WTC11 (cell line): Measurements from ENCODE around the gene FASTKD3. TPM values are rescaled to one million over a fixed set of nuclear protein-coding genes. Genes with fewer than 3 reads are reported as not detected.

Source experiments
- ATAC-seq: fragments of 200-7000 bp; cut with Tn5 transposase; 2 replicates; pipeline ENCODE4 v1.10.0; 2021; ENCODE audit warnings: mild to moderate bottlenecking, moderate library complexity
- CTCF ChIA-PET: fragments of 300-600 bp; sonication (Branson Sonifier 250); formaldehyde crosslinking; loops from one replicate; lab custom pipeline; 2021; ENCODE audit warnings: antibody characterized with exemption; lab: Charles Lee
- POLR2A ChIA-PET: fragments of 350-600 bp; sonication (Branson Sonifier 250); formaldehyde crosslinking; loops from one replicate; lab custom pipeline; 2021; ENCODE audit warnings: antibody characterized with exemption; lab: Charles Lee
- DNase-seq: peaks from one replicate; pipeline ENCODE4 v3.0.0; 2021; ENCODE audit warnings: low spot score
- H3K27ac Mint-ChIP-seq: 2 replicates; pipeline ENCODE4 v1.8.0; 2021; ENCODE audit warnings: mixed read lengths
- H3K27me3 Mint-ChIP-seq: 2 replicates; pipeline ENCODE4 v1.8.0; 2021; ENCODE audit warnings: low read depth, mild to moderate bottlenecking, moderate library complexity, mixed read lengths
- H3K36me3 Mint-ChIP-seq: 2 replicates; pipeline ENCODE4 v1.8.0; 2021; ENCODE audit warnings: mixed read lengths
- H3K4me1 Mint-ChIP-seq: 2 replicates; pipeline ENCODE4 v1.8.0; 2022; ENCODE audit warnings: mixed read lengths
- H3K4me3 Mint-ChIP-seq: 2 replicates; pipeline ENCODE4 v1.8.0; 2021; ENCODE audit warnings: mild to moderate bottlenecking, moderate library complexity, mixed read lengths
- H3K9me3 Mint-ChIP-seq: 2 replicates; pipeline ENCODE4 v1.8.0; 2021; ENCODE audit warnings: mixed read lengths
- AFF4 ChIP-seq: sonication (generic); formaldehyde crosslinking; IDR thresholded peaks from 2 replicates; pipeline ENCODE4 v1.8.1; 2023; ENCODE audit warnings: mild to moderate bottlenecking, missing genetic modification reagents, borderline replicate concordance
- ARID4B ChIP-seq: sonication (generic); formaldehyde crosslinking; IDR thresholded peaks from 2 replicates; pipeline ENCODE4 v1.8.0; 2023; ENCODE audit warnings: missing genetic modification reagents, mild to moderate bottlenecking, borderline replicate concordance
- ATF2 ChIP-seq: sonication (generic); formaldehyde crosslinking; IDR thresholded peaks from 2 replicates; pipeline ENCODE4 v1.8.1; 2022; ENCODE audit warnings: low read depth, missing genetic modification reagents, borderline replicate concordance
- CREB1 ChIP-seq: sonication (generic); formaldehyde crosslinking; IDR thresholded peaks from 2 replicates; pipeline ENCODE4 v1.8.0; 2023; ENCODE audit warnings: mild to moderate bottlenecking, missing genetic modification reagents
- ERG ChIP-seq: fragments of 250-450 bp; sonication (Bioruptor Pico); IDR thresholded peaks from 2 replicates; pipeline ENCODE4 v1.8.0; 2021; ENCODE audit warnings: mild to moderate bottlenecking
- ETV6 ChIP-seq: sonication (generic); formaldehyde crosslinking; IDR thresholded peaks from 2 replicates; pipeline ENCODE4 v1.8.1; 2022; ENCODE audit warnings: mild to moderate bottlenecking, missing genetic modification reagents
- FOXK1 ChIP-seq: sonication (generic); formaldehyde crosslinking; IDR thresholded peaks from 2 replicates; pipeline ENCODE4 v1.8.0; 2022; ENCODE audit warnings: mild to moderate bottlenecking, moderate library complexity, missing genetic modification reagents
- HMGA2 ChIP-seq: fragments of 250-450 bp; sonication (Bioruptor Pico); IDR thresholded peaks from 2 replicates; pipeline ENCODE4 v1.4.0; 2021; ENCODE audit warnings: mild to moderate bottlenecking, moderate library complexity
- MXD4 ChIP-seq: fragments of 250-450 bp; sonication (Bioruptor Pico); IDR thresholded peaks from 2 replicates; pipeline ENCODE4 v1.8.0; 2021; ENCODE audit warnings: mild to moderate bottlenecking, moderate library complexity, borderline replicate concordance
- NFE2L1 ChIP-seq: sonication (generic); formaldehyde crosslinking; IDR thresholded peaks from 2 replicates; pipeline ENCODE4 v1.8.1; 2023; ENCODE audit warnings: missing genetic modification reagents
- PRDM15 ChIP-seq: sonication (generic); formaldehyde crosslinking; IDR thresholded peaks from 2 replicates; pipeline ENCODE4 v1.8.0; 2022; ENCODE audit warnings: missing genetic modification reagents
- PRRX2 ChIP-seq: fragments of 250-450 bp; sonication (Bioruptor Pico); IDR thresholded peaks from 2 replicates; pipeline ENCODE4 v1.8.0; 2021; ENCODE audit warnings: mild to moderate bottlenecking
- RELA ChIP-seq: sonication (generic); formaldehyde crosslinking; IDR thresholded peaks from 2 replicates; pipeline ENCODE4 v1.8.1; 2022; ENCODE audit warnings: missing genetic modification reagents, mild to moderate bottlenecking, borderline replicate concordance
- RORB ChIP-seq: fragments of 250-450 bp; sonication (Bioruptor Pico); IDR thresholded peaks from 2 replicates; pipeline ENCODE4 v1.9.0; 2021; ENCODE audit warnings: mild to moderate bottlenecking
- TCF7 ChIP-seq: sonication (generic); formaldehyde crosslinking; IDR thresholded peaks from 2 replicates; pipeline ENCODE4 v1.8.0; 2022; ENCODE audit warnings: mild to moderate bottlenecking, low read depth, missing genetic modification reagents, moderate library complexity
- USF1 ChIP-seq: sonication (generic); formaldehyde crosslinking; IDR thresholded peaks from 2 replicates; pipeline ENCODE4 v1.8.0; 2022; ENCODE audit warnings: mild to moderate bottlenecking, missing genetic modification reagents
- ZBTB21 ChIP-seq: sonication (generic); formaldehyde crosslinking; IDR thresholded peaks from 2 replicates; pipeline ENCODE4 v1.8.1; 2023; ENCODE audit warnings: mild to moderate bottlenecking, missing genetic modification reagents, borderline replicate concordance
- ZNF121 ChIP-seq: sonication (generic); formaldehyde crosslinking; IDR thresholded peaks from 2 replicates; pipeline ENCODE4 v1.8.0; 2023; ENCODE audit warnings: missing genetic modification reagents
- ZNF219 ChIP-seq: sonication (generic); formaldehyde crosslinking; IDR thresholded peaks from 2 replicates; pipeline ENCODE4 v1.8.0; 2023; ENCODE audit warnings: missing genetic modification reagents, mild to moderate bottlenecking, borderline replicate concordance
- ZNF263 ChIP-seq: sonication (generic); formaldehyde crosslinking; IDR thresholded peaks from 2 replicates; pipeline ENCODE4 v1.8.1; 2022; ENCODE audit warnings: low read depth, mild to moderate bottlenecking, moderate library complexity, missing genetic modification reagents
- ZNF317 ChIP-seq: sonication (generic); formaldehyde crosslinking; IDR thresholded peaks from 2 replicates; pipeline ENCODE4 v1.8.1; 2023; ENCODE audit warnings: low read depth, mild to moderate bottlenecking, moderate library complexity, missing genetic modification reagents, borderline replicate concordance
- ZNF396 ChIP-seq: fragments of 250-450 bp; sonication (Bioruptor Pico); IDR thresholded peaks from 2 replicates; pipeline ENCODE4 v1.8.0; 2021; ENCODE audit warnings: mild to moderate bottlenecking, moderate library complexity, borderline replicate concordance
- total RNA-seq: library from RNA; stranded (reverse); gene quantifications from 3 replicates; pipeline ENCODE4 v1.2.3, GENCODE V29; 2021

FASTKD3 gene
- total RNA-seq, 1 experiment from 2014 or later = 8.7 TPM

GRCh38 chr5:7845557-7845956, 23.3 kb downstream of the FASTKD3 start (continued):
- TF ChIP-seq AFF4 (CRISPR knock-in tag) (no peak), PRDM15 (no peak), USF1 (CRISPR knock-in tag) (no peak), HMGA2 (CRISPR knock-in tag) (no peak), ZNF396 (no peak), ARID4B (CRISPR knock-in tag) (no peak)

- no peak overlapping the region for H3K4me3 Mint-ChIP-seq
- ATAC-seq = no peak
Measured at GRCh38 chr5:7844901-7845300, 23.9 kb downstream of the FASTKD3 start.

More at GRCh38 chr5:7844901-7845300, 23.9 kb downstream of the FASTKD3 start:
- peaks cover 12% of the 10 kb centered on the region for H3K9me3 Mint-ChIP-seq
- H3K27me3 Mint-ChIP-seq = peaks cover 73% of the 10 kb centered on the region
- TF ChIP-seq ATF2 (CRISPR knock-in tag) (no peak), ZBTB21 (CRISPR knock-in tag) (no peak), RELA (CRISPR knock-in tag) (no peak), ZNF121 (CRISPR knock-in tag) (no peak), ETV6 (no peak), ZNF396 (no peak), MXD4 (CRISPR knock-in tag) (no peak), ZNF263 (no peak), ZNF317 (CRISPR knock-in tag) (no peak), TCF7 (CRISPR knock-in tag) (no peak), ZNF219 (CRISPR knock-in tag) (no peak), PRRX2 (no peak), ERG (CRISPR knock-in tag) (no peak), CREB1 (CRISPR knock-in tag) (no peak), NFE2L1 (CRISPR knock-in tag) (no peak), FOXK1 (CRISPR knock-in tag) (no peak), RORB (no peak)
- ChIA-PET CTCF (no interaction called here), POLR2A (no interaction called here)
- DNase-seq = no peak
- no peak overlapping the region for H3K27ac Mint-ChIP-seq
- H3K4me1 Mint-ChIP-seq = peaks cover 4% of the 10 kb centered on the region
- no peaks in the 10 kb centered on the region for H3K36me3 Mint-ChIP-seq
